NOMO-1 treated with DMSO at 0.1 percent for 48 hours (cell line): ENCODE measurements around the gene CSGALNACT2.
"Not testable (repeated sequence)": the region's sequence is repeated elsewhere in the genome, so short reads cannot be mapped to it uniquely, and the experiment has no call there.

Source experiments
- DNase-seq: peaks from one replicate; lab custom pipeline; 2025; ENCODE audit not compliant: unreplicated experiment; lab: John Stamatoyannopoulos, UW

Gene CSGALNACT2

DNA sequence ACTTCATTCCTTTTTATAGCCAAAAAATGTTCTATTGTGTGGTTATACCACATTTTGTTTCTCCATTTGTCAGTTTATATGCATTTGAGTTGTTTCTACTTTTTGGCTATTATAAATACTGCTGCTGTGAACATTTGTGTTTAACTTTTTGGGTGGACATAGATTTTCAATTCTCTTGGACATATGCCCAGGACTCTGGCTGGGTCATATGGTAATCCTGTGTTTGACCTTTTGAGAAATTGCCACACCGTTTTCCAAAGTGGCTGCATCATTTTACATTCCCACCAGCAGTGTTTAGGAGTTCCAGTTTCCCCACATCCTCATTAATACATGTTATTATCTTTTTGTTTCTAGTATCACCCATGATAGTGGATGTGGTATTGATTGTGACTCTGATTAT, 39.4 kb downstream of the CSGALNACT2 start:
- DNase-seq = no peak

DNA sequence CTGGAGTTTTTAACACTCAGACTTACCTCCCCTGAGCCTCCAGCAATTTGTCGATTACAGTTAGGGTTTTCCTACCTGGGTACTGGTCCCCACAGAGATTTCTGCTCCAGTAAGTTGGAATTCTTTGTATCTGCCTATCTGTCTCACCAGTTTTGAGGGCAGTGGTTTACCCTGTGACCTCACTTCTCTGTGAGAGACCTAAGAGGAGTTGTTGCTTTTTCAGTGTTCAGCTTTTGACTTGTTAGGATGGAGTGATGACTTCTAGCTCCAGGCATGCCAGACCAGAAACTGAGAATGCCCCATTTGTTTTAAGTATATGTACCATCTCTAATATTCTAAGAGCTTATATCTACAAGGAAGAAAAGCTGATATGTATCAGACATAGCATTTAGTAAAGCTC, 42.9 kb downstream of the CSGALNACT2 start:
- DNase-seq = no peak

DNA sequence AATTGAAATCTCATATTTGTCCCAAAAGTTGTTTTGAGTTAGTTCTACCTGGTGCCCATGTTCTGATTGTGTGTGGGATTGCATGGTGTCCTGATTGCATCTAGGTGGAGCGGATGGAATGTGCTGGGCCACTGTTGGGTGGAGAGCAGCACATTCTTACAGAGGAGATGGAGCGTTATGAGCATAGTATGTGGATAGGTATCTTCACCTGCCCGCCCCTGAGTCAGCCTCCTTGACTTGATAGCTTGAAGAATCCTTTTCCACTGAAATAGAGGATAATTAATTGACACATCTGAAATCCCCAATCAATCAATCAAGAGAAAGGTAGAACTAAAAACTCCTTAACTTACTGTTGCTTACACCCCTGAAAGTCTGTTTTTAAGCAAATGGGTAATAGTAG, 45.5 kb downstream of the CSGALNACT2 start:
- DNase-seq = not testable (repeated sequence)

DNA sequence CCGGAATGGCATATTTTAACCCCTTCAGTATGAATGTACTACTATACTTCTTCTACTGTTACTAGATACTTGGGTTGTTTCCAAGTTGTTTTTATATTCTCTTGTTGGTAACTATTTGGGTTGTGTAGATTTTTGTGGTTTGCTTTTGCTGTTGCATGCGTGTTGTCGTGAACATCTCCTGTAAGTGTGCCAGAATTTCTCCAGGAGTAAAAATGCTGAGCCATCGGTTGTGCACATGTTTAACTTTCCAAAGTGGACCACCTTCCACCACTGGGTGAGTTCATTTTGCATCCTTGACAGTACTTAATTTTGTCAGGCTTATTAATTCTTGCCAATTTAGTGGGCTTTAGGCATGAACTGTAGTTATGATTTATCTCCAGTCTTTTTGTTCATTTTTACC, 47.9 kb downstream of the CSGALNACT2 start:
- no peak for DNase-seq

DNA sequence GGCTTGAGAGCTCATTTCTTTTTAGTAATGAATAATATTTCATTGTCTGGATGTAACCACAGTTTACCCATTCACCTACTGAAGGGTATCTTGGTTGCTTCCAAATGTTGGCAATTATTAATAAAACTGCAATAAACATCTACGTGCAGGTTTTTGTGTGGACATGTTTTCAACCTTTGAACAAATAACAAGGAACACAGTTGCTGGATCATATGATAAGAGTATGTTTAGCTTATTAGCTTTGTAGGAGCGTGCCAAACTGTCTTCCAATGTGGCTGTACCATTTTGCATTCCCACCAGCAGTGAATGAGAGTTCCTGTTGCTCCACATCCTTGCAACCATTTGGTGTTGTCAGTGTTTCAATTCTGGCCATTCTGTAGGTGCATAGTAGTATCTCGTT, 49.0 kb downstream of the CSGALNACT2 start:
- DNase-seq = no peak

DNA sequence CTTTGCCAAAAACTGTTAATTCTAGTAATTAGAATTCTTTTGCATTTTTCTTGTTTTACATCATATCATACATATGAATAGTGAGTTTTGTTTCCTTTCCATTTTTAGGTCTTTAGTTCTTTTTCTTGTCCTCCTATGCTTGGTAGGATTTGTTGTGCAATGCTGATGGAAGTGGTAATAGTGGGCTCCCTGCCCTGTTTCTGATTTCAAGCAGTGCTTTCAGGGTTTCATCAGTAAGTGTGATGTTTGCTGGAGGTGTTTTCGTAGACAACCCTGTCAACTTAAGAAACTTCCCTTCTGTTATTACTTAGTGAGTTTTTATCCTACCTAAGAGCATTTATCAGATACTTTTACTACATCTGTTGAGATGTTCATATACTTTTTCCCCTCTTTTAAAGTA, 50.5 kb downstream of the CSGALNACT2 start:
- no peak for DNase-seq

DNA sequence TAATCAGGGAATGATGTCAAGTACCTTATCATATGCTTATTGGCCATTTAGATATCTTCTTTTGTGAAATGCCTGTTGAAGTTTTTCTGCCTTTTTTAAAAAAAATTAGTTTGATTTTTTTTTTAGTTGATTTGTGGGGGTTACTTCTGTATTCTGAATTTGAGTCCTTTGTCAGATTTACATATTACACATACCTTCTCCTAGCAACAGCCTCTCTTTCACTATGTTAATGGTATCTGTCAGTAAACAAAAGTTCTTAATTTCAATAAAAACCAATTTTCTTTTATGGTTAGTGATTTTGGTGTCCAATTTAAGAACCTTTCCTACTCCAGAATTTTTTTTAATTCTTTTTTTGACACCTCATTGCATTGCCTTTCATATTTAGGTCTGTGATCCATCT, 52.0 kb downstream of the CSGALNACT2 start:
- no peak for DNase-seq

DNA sequence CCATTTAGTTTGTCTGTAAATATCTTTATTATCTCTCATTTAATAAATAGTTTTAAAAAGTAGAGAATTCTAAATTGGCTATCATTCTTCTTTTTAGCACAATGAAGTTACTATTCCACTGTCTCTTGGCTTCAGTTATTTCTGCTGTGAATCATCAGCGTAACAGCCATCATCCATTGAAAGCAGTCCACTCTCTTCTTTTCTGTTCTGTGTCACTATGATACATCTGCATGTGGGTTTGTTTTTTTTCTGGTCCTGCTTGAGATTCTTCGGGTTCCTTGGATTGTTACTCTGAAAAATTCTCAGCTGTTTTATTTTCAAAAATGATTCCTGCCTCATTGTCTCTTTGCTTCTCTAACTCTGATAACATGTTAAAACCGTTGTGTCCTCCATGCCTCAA, 52.5 kb downstream of the CSGALNACT2 start:
- DNase-seq = no peak

DNA sequence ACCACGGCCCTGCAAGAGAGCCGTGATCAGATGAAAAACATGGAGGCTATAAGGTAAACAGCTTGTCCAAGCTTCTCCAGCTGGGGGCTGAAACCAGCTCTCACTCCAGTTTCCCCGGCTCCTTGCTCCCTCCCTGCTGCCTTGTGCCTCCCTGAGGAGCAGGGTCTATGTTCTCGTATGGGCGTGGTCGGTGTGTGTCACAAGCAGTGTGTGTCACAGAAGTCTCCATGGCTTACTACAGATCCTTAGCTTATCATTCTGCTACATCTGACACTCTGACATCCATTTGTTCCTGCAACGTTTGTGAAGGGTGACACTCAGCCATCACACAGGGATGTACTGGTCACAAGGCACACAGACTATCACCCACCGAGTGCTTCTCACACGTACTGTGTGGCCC, 54.6 kb downstream of the CSGALNACT2 start:
- DNase-seq = no peak

DNA sequence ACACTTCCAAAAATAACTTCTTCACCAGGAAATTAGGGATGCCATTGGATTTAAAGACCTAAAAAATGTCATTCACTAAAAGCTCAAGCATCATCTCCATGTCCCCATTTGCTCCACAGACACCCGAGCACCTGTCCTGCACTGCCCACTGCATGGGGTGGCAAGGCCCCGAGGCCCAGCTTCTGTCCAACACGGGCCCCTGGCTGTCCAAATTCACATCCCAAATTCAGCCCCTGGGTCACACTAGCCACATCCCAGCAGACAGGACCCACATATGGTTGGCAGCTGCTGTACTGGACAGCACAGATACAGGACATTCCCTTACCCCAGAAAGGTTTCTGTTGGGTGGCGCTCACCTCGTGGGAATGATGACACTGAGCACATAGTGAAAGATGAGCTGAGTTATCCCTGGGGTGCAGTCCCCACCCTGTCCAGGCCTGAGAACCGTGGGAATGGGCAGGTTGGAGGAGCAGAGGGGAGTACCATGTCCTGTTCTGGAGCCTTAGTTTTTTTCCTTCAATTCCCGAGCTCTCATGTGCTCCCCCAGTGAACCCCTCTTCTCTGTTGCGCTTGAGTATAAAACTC, 55.3 kb downstream of the CSGALNACT2 start:
- DNase-seq = no peak

DNA sequence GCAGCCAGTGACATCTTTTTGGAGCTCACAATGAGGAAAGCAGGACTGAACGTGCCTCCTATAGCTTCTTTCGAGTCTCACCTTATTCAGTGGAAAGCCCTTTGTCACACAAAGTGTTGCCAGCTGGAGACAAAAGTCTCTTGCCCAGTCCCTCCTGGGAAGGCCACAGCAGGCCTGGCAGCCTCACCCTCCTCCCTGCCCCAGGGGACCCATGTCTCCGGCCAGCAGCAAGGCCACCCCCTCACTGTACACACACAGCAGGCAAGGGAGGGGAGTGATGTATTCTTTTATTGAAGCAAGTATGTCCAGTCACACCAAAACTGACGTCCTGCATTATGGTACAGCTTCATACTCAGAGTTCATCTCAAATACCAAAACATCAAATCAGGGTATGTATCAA, 56.0 kb downstream of the CSGALNACT2 start:
- no peak for DNase-seq

DNA sequence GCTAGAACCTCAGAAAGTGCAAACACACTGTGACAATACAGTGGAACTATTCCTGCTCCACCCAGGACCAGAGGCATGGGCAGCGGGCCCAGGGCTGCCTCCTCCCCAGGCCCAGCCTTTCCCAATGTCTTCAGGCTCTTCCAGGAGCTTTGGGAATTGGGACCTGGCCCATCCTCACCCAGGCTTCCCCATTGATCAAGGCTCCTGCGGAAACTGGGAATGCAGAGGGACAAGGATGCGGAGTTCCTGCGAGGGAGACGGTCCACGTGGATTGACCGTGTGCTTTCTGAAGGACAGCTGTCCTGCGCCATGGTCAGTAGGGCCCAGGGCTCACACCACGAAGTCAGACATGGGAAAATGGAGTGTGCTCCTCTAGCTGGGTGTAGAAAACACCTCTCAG, 56.6 kb downstream of the CSGALNACT2 start:
- DNase-seq = no peak

DNA sequence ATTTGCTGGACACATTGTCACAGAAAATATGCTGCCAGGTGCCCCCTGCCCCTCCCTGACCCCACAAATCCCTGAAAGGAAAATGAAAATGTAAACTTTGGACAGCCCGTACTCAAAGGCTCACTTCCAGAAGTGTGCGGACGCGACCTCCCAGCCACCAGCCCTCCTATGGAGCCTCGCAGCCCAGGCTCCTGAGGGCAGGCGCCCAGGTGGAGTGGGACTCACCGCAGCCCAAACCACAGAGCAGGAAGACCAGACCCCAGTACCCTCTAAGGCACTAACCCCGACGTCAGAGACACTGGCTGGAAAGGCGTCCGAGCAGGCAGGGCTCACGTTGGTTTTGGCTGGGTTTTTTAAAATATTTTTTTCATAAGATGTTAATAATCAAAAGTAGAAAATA, 57.3 kb downstream of the CSGALNACT2 start:
- no peak for DNase-seq

DNA sequence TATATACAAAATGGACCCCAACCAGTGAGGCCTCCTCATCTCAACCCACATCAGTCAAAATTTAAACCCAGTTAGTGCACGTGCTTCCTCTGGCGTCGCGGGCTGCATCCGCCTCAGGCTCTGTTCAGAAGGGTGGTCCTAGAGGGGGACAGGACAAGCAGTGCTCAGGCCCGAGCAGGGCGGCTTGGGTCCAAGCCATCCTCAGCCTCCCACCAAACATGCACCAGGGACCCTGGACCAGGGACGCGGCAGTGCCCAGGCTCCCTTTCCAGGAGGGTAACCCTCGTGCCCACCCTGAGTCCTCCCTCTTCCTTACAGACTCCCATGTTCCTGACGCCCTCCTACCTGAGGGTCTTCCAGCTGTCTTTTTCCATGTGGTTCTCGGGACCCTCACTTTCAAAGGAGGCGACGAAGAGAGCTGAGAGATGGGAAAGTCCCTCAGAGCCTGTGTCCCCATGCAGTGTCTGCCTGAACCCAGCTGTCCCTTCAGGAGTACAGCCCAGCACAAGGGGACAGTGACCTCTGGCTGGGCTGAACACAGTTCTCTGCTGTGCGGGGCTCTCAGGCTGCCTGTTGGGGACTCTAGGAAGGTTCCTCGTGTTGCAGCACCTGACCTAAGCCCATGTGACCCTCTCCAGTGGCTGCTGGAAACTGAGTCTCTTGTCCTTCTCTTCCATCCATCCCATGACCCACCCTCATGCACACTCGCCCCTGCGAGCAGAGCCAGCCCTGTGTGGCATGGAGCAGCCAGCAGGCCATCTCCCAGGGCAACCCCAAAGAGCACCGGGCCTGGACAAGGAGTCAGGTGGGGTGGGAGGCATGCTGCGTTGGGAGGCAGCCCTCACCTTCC, 58.1 kb downstream of the CSGALNACT2 start:
- no peak for DNase-seq

DNA sequence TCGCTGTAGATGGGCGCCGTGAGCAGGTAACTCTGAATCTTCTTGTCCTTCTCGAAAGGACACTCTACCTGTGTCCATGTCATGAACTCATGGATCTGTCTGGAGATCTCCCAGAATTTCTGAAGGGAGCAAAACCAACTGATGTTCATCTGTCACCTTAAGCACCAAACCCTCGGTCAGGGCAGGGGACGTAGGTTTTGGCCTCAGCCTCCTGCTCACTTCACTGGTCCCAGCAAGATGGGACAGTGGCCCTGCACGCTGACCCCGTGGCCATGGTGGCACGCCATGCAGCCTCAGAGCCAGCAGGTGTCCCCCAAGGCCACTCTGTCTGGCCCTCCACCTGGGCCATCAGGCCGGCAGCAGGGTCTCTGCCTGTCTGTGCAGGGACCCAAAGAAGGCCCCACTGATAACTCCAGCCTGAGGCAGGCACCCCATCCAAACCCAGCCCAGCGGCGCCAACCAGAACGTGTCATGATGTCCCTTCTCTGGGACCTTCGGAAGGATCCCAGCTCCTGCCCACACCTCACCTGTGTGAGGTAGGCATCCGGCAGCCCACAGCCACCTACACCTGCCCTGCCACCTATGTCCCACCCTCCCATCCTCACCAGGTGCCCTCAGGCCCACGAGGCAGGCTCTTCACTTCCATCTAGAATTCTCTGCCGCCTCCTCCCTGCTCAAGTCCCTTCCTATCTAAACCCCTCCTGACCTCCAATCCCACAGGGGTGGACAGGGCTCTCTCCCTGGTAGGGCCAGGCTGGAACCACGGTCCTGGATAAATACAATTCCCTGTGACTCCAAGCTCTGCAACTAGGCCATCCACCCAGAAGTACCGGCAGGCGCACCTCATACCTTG, 59.0 kb downstream of the CSGALNACT2 start:
- DNase-seq = no peak

DNA sequence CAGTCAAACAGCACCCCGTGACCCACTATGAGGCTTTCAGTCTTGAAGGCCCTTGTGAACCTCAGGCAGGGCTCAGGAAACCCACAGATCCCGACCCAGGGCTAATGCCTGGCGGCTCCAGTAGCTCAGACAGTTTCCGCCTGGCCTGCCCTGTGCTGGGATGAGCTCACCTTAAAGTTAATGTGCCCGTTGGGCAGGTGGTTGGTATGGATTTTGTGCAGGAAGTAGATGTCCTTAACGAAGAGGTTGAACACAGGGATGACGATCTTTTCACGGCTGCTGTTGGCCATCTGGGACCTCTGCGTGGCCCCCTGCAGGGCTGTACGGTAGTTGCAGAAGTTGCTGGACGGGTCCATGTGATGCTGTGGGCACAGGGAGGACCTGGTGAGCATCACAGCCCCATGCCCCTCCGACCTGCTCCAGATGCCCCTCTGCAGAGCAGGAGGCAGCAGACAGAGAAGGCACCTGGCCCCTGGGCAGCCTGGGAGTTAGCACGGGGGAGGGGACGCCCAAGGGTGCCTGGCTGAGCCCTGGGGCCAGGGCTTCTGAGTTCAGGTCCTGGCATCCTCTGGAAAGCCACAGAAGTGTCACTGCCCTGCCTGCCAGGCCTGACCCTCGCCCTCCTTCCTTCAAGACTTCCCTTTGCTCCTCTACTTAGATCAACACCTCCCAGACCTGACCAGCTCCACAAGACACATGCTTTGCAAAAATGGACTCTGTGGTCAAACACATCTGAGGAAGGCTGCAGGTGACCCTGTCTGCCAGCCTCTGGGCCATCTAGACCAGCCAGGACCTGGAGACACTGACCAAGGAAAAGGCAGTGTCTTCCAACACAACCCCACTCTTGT, 59.8 kb downstream of the CSGALNACT2 start:
- peak; percentile 11 for DNase-seq

DNA sequence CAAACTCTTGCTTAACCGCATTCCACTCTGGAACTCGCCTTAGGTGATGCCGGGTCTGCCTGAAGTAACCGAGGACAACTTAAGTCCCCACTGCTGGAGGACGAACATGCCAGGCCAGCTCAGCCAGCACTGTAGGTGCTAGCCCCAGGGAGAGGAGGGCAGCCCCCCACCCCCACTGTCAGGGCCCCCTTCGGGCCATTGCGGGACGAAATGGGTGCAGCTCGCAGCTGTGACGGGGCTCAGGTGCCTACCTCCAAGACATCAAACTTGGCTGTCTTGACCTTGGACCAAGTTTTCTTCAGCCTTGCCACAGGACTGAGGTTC, 60.4 kb downstream of the CSGALNACT2 start:
- no peak for DNase-seq

DNA sequence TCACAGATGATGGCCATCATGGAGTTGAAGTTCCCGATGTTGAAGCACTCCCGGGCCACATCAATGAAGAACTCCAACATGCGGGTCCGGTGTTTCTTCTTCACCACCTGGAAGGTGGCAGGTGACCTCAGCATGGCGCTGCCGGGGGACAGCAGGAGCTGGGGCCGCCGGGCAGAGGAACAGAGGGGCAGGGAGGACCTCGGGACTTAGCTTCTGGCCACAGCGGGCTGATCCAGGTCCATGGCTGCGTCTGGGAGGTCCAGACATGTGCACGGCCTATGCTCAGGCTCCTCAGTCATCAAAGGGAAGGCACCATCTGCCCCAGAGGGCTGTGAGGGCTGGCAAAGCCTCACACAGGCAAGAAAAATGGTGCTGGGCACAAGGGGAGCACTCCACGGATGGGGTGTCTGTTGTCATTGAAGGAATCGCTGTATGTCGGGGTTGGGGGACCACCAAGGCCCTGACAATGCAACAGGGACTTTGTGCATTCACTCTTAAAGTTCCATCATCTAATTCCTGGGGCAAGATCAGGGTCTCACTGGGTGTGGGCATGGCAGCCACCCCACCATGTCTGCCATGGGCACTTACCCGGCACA, 60.9 kb downstream of the CSGALNACT2 start:
- no peak for DNase-seq

DNA sequence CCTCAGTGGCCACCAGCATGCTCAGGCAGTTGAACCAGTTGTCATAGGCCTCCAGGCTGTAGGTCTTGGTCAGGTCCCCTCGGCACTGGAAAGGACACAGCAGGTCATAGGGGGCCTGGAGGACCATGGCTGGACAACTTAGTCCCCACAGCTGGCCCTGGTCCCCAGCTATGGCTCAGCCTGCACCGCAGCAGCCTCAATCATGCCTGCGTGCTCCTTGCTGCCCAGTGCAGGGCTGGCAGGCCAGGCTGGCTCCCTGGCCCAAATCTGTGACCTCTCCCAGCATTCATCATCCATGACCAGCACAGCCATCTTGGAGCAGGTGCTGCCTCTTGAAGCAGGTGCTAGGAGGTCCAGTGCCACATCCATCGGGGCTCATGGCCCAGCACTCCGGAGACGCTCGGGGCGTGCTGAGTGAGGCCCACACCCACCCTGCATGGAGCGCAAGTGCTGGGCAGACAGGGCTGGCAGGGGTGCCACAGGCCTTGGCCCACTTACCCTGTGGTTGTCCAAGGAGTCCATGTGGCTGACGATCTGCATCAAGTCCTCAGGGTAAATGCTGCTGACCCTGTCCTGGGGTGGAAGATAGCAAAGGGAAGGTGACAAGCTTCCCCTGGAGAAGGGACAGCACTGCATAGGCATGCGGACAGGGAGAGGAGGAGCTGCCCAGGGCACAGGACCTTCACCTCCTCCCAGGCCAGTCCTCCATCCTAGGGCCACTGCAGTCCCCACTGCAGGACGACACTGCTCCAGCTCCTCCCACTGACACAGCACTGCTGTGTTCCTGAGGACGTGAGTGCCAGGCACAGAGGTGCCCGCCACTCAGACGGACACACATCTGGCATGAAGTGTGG, 61.7 kb downstream of the CSGALNACT2 start:
- no peak for DNase-seq
